Stimulated activated CD4-positive, alpha-beta T cell treated with anti-CD3 and anti-CD28 coated beads, Interleukin-4, amount 100 ng/mL, for 4 hours (primary cell): ENCODE results near the gene C1QTNF9.
"Not testable (repeated sequence)": the region's sequence is repeated elsewhere in the genome, so short reads cannot be mapped to it uniquely, and the experiment has no call there.

Experiments
- DNase-seq, 2 experiments: peaks; one replicate each; pipeline ENCODE4 v3.0.0-alpha.2; 2020

Gene C1QTNF9

DNA sequence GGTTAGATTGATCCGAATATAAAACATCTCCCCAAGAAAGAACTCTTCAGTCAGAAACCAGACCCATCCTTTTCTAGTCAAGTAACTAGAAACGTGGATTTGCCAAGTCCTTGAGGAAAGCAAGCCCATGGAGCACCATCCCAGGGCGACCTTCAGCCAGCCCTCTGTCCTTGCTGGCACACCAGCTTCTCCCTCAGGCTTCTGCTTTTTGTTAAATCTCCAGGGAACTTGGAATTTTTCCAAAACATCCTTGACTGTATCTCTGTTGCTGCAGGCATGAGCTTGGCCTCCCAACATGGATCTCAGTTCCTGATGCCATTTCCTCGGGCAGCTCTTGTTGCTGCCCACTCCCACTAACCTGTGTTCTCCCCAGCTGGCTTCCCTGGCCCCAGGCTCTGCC, 27.1 kb upstream of the C1QTNF9 start:
- no peak for DNase-seq

DNA sequence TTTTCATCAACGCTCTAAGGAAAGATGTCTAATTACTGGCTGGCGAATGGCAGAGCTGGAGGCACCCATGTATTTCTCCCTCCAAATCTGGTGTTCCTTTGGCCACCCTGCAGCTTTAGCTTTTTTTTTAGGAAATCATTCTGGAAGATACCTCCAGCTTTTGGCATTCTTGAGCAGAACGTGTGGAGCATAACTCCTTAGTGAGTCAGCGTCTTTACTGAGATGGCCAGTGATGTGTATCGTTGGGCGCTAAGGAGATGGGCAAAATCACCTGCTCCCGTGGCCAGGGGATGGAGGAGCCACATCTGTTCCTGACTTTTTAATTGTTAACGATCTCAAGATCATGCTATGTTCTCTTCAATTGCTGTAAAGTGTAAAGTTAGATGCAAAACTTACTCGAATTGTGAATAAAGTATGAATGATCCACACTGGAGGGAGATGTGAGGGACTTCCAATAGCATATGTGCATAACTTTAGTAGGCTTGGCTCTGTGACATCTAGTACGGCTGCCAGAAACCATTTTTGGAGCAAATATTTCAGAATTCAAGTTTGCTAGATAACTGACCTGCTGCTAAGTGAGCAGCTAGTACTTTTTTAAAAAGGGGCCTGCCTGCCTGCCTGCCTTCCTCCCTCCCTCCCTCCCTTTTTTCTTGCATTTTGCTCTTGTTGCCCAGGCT, 24.4 kb upstream of the C1QTNF9 start:
- no peak for DNase-seq

DNA sequence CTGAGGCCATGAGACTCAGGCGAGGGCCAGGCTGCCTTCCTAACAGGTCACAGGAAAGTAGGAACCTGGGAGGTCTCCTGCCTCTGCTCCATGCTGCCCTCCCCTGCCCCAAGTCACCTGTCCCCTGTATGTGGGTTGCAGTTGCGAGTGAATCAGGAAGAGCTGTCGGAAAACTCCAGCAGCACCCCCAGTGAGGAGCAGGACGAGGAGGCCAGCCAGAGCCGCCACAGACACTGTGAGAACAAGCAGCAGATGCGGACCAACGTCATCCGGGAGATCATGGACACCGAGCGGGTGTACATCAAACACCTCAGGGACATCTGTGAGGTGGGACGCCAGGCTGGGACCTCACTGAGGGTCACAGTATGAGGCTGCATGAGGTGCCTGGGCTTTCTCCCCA, 22.8 kb upstream of the C1QTNF9 start:
- no peak for DNase-seq

GRCh38 chr13:24287748-24288287, 21.6 kb upstream of the C1QTNF9 start:
- no peak for DNase-seq

DNA sequence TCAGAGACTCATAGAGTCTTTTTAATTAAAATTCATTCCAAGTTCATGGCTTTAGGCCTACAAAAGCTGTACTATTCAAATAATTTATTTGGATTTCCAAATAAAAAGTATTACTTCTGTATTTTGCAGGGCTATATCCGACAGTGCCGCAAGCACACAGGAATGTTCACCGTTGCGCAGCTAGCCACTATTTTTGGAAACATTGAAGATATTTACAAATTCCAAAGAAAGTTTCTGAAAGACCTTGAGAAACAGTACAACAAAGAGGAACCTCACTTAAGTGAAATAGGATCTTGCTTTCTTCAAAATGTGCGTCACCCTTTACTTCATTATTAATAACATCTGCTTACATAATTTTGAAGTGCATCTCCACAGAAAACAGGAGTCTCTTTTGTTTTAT, 20.5 kb upstream of the C1QTNF9 start:
- DNase-seq = no peak

DNA sequence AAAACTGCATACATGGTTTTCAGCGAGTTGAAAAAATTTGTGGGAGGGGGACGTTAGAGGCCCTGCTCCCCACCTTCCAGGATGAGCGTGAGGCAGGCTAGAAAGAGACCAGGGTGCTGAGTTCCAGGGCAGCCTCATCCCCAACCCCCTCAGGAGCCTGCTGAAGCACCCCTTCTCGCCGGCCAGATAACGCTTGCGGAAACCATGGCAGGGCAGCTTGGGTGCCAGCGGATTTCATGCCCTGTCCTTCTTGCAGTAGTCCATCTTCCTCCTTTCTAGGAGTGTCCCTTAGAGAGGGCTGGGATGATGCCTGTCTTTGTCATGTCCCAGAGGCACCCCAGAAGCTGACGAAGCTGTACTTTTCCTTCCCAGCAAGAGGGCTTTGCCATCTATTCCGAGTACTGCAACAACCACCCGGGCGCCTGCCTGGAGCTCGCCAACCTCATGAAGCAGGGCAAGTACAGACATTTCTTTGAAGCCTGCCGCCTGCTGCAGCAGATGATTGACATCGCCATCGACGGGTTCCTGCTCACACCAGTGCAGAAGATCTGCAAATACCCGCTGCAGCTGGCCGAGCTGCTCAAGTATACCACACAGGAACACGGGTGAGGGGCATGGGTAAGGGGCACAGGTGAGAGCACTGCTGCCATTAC, 19.0 kb upstream of the C1QTNF9 start:
- DNase-seq = no peak

DNA sequence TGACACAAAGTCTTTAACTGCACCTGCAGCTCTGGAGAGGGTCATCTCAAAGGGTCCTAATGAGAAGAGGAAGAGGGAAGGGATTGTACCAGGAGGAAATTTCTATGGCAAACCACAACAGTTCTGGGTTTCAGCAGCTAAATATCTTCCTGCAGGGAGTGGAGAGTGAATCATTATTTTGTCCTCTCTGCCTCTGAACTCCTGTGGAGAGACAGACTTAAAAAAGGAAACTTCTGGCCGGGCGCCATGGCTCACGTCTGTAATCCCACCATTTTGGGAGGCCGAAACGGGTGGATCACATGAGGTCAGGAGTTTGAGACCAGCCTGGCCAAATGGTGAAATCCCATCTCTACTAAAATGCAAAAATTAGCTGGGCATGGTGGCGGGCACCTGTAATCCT, 16.9 kb upstream of the C1QTNF9 start:
- DNase-seq = no peak

DNA sequence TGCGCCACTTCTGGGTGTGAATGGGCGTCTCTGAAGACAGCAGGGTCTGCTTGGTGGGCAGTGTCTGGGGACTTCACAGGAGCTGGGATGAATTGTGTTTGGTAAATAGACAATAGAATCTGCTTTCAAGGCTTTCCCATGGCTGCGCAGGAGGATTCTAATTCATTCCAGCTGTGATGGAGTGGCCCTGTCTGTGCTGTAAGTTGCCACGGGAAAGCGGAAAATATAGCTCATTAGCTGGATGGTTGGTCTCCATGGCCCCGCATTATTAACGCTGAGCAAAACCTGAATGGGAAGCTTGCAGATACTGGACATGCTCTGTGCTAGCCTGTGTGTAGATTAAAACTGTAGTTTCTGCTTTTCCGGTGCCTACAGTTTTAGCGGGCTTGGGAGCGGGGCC, 15.6 kb upstream of the C1QTNF9 start:
- no peak for DNase-seq

DNA sequence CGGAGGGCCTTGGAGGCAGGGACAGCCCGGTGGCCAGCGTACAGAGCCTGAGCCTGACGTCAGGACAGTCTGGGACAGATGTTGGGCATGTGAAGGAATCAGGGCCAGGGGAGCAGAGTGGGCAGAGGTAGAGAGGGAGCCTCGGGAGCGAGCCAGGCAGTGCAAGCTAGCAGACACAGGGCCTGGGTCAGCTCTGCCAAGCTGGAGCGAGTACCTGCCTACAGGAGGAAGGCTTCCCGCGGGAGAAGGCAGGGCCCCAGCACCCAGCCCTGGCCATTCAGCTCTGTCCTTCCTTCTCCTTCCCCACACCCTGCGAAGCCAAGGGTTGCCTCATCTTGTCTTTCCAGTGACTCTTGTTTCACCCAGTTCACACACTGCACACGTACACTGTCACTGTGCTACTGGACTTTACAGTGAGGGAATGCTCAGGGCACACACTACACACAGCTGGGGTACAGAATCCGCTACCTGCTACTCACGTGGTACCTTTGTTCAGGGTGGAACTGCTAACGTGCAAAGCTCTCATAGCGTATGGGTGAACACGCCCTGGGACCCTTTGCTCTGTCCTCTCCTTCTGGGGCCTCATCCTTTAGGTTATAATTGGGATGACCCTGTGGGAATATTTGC, 9.8 kb upstream of the C1QTNF9 start:
- no peak for DNase-seq

GRCh38 chr13:24301434-24301833, 7.9 kb upstream of the C1QTNF9 start:
- DNase-seq = no peak

DNA sequence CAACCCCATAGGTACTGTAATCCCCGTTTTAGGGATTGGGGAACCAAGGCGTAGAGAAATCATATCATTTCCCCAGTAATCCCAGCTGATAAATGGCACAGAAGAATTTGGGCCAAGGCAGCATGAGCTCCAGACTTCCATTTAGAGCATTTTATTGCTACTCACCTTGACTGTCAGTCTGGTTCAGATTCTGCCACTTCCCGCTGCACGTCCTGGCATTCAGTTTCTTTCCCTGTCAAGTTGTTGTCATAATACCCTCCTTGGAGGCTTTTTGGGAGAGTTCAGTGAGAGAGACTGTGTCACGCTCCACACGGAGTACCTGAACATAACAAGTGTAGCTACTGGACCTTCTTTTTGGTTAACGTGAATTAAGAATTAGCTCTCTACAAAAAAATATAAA, 7.5 kb upstream of the C1QTNF9 start:
- no peak for DNase-seq

GRCh38 chr13:24304620-24305019, 4.8 kb upstream of the C1QTNF9 start:
- DNase-seq = no peak

DNA sequence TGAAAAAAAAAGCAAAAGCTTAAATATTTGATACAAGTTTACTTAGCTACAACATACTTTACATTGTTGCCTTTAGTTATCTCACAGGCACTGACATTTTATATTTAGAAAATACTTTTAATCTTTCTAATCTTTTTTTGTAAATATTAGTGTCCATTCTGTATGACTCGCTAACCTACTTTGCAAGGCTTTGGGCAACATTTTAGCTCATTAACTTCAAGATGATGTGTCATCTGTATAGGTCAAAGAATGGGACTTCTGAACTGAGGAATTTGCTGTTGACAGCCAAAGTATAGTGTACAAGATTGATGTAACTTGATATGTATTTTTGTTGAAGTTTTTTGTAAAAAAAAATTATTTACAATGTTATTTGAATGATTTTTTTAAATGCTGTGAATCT, 2.7 kb upstream of the C1QTNF9 start:
- DNase-seq = no peak

DNA sequence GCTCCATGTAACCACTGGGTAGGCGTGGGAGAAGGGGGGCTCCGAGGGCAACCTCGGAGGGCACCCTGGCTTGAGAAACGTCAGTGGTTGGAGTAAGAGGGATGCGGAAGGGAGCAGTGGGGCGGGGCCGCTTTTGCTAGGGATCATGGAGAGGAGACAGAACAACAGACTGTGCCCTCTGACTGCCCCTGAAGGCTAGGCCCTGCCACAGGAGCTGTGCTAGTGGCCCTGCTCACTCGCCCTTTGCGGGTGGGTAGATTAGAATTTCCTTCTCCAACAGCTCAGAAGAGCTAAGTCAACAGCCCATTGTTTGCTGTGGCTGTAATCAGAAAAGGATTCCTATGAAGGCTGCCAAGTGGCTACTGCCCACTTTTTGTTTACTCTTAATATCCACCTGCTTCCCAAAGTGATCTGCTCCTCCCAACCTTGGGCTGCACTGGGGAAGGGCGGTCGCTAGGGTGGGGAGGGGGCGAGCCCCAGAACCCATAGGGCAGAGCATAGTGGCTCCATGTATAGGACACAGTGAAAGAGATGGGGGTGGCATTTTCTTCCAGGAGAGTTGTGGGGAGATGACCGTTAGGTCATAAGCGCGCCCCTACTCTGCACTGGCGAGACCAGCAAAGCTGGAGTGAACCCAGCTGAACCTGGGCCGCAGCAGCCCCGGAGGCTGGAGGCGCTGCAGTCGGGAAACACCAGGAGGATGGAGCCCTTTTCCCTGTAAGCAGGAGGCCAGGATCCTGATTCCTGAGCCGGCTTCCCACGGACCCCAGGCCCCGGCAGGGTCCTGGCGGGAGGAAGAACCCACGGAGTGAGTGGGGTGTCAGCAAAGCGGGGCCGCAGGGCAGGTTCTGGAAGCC, 1.9 kb upstream of the C1QTNF9 start:
- DNase-seq = no peak

- DNase-seq = no peak
Measured at GRCh38 chr13:24308068-24308445, 1.3 kb upstream of the C1QTNF9 start.

DNA sequence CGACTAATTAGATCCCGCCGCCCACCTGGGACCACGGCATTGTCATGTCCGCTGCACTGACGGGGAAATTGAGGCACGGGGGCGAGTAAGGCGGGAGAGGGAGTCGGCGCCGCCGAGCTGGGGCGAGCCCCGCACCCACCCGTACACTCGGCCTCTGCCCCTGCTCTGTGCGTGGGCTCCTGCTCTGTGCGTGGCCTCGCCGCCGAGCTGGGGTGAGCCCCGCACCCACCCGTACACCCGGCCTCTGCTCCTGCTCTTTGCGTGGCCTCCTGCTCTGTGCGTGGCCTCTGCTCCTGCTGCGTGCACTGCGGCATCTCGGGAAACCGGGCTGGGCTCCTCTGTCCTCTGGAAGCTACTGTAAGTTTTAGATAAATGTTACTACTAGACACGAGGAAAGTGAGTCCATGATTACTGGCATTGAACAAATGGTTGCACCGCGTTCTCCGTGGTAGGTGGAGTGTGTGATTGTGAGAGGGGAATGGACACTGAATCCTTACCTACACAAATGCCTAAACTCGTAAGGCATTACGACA, 826 bp upstream of the C1QTNF9 start:
- DNase-seq = no peak

- DNase-seq = no peak
Measured at GRCh38 chr13:24313439-24313838, 4.1 kb downstream of the C1QTNF9 start.

GRCh38 chr13:24317835-24318234, 8.5 kb downstream of the C1QTNF9 start:
- not testable (repeated sequence) for DNase-seq

DNA sequence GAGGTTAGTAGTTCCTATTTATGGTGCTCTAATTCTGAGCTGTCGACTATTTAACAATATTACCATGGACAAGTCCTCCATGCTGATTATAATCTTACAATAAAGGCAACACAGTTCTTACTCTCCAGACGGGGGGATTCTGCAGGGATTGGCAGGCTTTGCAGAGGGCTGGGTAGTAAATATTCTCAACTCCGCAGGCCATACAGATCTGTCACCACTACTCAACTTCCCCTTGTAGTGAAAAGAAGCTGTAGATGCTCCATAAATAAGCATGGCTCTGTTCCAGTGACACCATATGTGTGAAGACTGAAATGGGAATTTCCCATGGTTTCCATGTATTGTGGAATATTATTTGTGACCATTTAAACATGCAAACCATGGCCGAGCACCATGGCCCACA, 9.5 kb downstream of the C1QTNF9 start:
- DNase-seq = not testable (repeated sequence)

- DNase-seq = not testable (repeated sequence)
Measured at GRCh38 chr13:24319641-24320040, 10.3 kb downstream of the C1QTNF9 start.

DNA sequence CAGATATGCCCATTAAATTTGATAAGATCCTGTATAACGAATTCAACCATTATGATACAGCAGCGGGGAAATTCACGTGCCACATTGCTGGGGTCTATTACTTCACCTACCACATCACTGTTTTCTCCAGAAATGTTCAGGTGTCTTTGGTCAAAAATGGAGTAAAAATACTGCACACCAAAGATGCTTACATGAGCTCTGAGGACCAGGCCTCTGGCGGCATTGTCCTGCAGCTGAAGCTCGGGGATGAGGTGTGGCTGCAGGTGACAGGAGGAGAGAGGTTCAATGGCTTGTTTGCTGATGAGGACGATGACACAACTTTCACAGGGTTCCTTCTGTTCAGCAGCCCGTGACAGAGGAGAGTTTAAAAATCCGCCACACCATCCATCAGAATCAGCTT, 12.0 kb downstream of the C1QTNF9 start:
- not testable (repeated sequence) for DNase-seq

GRCh38 chr13:24322470-24322869, 13.1 kb downstream of the C1QTNF9 start:
- not testable (repeated sequence) for DNase-seq
